Activated CD8-positive, alpha-beta memory T cell treated with anti-CD3 and anti-CD28 coated beads, Interleukin-2, amount 50 U/mL, for 1 hour (primary cell): Measurements from ENCODE around the gene AMY1A.
"Not testable (repeated sequence)": the region's sequence is repeated elsewhere in the genome, so short reads cannot be mapped to it uniquely, and the experiment has no call there.

Experiments used
- DNase-seq: peaks from one replicate; pipeline ENCODE4 v3.0.0-alpha.2; 2020; ENCODE audit errors: extremely low read depth

AMY1A gene

DNA sequence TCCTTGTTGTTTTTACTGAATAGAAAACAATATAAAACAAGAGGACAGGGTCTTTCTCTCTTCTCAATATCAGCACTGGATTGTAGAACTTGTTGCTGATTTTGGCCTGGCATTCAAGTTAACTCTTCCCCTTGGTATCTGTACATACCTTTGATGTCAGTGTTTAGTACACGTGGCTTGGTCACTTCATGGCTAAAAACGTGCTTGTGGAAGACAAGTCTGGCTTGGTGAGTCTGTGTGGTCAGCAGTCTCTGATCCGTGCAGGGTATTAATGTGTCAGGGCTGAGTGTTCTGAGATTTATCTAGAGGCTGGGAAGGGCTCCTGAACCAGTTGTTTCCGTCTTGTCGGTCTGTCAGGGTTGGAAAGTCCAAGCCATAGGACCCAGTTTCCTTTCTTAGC, at the start of gene AMY1A:
TSS of gene AMY1A (plus strand) at position 301 of the 400 bp plus-strand sequence. CDS start 571 bp downstream, outside the sequence.
- DNase-seq = not testable (repeated sequence)

GRCh38 chr1:103616362-103616761, 39.2 kb upstream of the AMY1A start:
- no peak for DNase-seq

- not testable (repeated sequence) for DNase-seq
Measured at GRCh38 chr1:103616994-103617477, 38.5 kb upstream of the AMY1A start, which contains the start of gene AMY2A. Gene AMY2A, plus strand, starts transcription at chr1:103617427. Its CDS starts 14 bp downstream, at chr1:103617441.

GRCh38 chr1:103627436-103627835, 28.1 kb upstream of the AMY1A start:
- not testable (repeated sequence) for DNase-seq

DNA sequence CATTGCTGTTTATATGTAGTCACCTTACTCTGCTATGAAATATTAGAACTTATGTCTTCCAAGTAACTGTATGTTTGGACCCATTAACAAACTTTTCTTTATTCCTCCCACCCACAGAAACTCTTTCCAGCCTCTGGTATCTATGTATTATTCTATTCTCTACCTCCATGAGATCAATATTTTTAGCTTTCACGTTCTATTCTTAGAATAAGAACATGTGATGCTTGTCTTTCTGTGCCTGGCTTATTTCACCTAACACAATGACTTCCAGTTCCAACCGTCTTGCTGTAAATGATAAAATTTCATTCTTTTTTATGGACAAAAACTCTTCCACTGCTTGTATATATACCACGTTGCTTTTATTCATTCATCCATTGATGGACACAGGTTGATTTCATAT, 14.4 kb upstream of the AMY1A start:
- DNase-seq = not testable (repeated sequence)

GRCh38 chr1:103643908-103644307, 11.7 kb upstream of the AMY1A start:
- not testable (repeated sequence) for DNase-seq

- DNase-seq = not testable (repeated sequence)
Measured at GRCh38 chr1:103650305-103650704, 5.3 kb upstream of the AMY1A start.

- DNase-seq = not testable (repeated sequence)
Measured at GRCh38 chr1:103650889-103651288, 4.7 kb upstream of the AMY1A start.

DNA sequence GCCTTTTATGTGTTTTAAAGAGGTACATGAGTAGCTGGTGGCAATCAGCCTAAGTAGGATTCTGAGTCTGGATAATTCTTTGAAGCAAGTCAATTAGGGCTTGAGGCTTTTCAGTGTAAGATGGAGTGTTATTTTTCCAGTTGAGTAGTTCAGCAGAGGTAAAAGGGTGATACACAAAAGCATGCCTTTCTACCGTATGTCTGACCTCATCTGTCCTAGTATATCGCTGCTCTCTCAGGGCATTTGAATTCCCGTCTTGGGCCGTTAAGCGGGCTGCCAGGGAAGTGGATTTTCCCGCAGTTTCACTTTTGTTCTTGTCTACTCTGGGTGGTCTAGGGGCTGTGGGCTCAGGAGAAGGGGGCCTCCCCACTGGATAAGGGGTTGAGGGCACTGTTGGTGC, 1.4 kb upstream of the AMY1A start:
- DNase-seq = not testable (repeated sequence)

GRCh38 chr1:103676335-103676734, 20.8 kb downstream of the AMY1A start:
- not testable (repeated sequence) for DNase-seq

DNA sequence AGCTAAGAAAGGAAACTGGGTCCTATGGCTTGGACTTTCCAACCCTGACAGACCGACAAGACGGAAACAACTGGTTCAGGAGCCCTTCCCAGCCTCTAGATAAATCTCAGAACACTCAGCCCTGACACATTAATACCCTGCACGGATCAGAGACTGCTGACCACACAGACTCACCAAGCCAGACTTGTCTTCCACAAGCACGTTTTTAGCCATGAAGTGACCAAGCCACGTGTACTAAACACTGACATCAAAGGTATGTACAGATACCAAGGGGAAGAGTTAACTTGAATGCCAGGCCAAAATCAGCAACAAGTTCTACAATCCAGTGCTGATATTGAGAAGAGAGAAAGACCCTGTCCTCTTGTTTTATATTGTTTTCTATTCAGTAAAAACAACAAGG, 40.5 kb downstream of the AMY1A start, which contains the start of gene AMY1B:
TSS of gene AMY1B (minus strand) at position 101 of the 400 bp plus-strand sequence. CDS start 571 bp downstream, outside the sequence.
- DNase-seq = not testable (repeated sequence)

- DNase-seq = not testable (repeated sequence)
Measured at GRCh38 chr1:103697430-103697829, 41.9 kb downstream of the AMY1A start.

- not testable (repeated sequence) for DNase-seq
Measured at GRCh38 chr1:103700669-103701068, 45.1 kb downstream of the AMY1A start.

DNA sequence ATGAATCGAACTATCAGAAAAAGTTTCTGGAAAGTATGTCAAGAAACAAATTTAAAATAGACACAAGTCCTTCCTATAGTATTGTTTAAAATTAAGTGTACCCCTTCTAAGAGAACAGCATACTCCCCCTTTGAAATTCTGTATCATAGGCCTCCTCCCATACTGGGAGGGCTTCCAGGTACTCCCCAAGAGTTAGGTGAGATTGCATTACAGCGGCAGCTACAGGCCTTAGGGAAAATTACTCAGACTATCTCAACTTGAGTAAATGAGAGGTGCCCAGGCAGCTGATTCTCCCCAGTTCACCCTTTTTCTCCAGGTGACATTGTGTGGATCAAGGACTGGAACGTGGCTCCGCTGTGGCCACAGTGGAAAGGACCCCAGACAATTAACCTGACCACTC, 45.7 kb downstream of the AMY1A start:
- not testable (repeated sequence) for DNase-seq

DNA sequence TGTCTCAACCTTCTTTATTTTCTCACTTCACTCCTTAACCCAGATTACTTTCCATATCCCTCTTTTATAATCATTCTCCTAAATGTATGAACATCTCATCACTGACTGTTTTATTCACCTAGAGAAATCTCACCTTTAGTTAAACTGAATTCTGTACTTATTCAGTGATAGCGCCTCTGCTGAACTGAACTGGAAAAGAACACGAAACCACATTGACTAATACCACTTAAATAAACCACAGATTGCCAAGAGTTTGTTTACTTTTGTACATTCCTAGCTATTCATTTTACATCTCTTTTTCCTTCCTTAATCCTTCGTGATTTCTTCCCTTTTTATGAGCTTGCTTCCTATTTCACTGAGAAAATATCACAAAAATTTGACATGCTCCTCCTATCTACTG, 52.1 kb downstream of the AMY1A start:
- not testable (repeated sequence) for DNase-seq

- not testable (repeated sequence) for DNase-seq
Measured at GRCh38 chr1:103710381-103710780, 54.8 kb downstream of the AMY1A start.
